ENCODE measurements around the gene SCFD2.
"Not testable (repeated sequence)": the region's sequence is repeated elsewhere in the genome, so short reads cannot be mapped to it uniquely, and the experiment has no call there.

The SCFD2 gene

DNA sequence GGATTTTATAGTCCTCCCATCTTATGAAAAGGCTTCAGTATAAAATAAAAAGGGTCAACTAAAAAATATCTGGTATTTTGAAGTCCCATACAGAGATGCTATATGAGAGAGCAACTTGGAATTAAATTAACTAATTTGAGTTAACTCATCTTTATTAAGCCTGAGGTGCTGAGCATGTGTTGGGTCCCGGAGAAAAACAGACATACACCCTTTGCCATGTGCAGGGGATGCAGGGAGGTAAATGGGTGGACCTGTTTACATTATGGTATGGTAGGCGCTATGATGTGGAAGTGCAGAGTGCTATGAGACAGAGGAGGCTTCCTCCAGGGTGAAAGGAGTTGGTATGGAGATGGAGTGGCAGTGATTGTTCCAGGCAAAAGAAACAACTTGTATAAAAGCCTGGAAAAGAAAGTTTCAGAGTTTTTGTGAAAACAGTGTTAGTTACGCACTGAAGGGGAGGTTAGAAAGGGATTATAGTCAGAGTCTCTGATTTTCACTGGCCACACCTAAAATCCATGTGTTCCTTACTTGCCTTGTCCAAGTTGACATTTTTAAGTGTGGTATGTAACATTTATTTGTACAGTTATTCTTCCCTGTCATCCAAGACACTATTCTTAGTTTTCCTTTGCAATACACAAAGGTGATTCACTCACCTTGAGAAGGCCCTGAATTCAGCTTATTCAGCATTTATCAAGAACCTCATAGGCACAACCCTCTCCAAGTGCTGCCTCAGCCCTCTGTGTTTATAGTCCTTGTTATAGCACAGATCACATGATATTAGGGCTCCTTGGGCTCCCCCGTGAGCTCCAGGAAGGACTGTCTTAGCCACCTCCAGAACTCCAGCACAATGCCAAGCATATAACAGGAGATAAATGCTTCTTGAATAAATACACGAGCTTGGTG, 351.7 kb downstream of the SCFD2 start:
- DNase-seq (ENCODE audit: low spot score) = no peak

DNA sequence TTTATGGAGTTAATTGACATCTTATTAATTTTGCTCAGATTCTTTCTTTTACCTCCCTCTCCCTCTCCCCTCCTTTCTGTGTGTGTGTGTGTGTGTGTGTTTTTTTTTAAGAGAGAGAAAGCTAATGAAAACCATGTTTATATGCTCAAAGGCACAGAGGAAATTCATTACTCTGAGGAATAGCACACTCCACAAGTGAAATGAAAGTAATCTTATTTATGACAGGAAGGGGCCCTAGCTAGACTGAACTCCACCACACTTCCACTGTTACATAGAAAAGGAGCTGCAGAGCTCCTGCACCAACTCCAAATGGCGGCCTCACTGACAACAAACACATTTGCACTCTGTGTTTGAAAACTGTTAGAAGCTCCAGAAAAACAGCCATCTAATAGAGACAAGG, 353.1 kb downstream of the SCFD2 start:
- no peak for DNase-seq (ENCODE audit: low spot score)

DNA sequence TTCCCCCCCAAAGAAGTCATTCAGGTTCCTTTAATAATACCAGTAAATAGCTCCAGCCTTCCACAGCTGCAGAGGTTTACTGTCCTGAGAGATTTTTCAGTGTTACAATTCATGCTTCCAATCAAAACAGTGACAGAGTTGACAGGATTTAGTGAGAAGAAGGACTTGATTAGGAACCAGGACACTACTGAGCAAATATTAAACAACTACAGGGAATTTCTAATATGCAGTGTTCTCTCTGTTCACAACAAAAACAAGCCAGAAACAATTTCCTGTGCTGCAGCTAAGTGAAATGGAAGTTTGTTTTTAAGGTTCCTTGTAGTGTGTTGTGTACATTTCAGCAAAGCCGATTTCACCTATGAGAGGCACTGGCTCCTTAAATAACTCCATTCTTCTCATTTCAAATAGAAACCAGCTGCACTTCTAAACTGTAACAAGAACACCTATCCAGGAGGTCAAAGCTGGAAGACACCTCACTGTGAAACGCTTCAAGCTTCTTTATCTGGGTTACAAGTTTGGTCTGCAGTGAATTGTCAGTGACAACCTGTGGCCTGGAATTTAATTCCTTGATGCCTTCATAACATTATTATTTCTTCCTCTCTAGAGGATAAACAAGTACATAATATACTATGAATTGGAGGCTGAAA, 354.5 kb downstream of the SCFD2 start:
- no peak for DNase-seq (ENCODE audit: low spot score)

DNA sequence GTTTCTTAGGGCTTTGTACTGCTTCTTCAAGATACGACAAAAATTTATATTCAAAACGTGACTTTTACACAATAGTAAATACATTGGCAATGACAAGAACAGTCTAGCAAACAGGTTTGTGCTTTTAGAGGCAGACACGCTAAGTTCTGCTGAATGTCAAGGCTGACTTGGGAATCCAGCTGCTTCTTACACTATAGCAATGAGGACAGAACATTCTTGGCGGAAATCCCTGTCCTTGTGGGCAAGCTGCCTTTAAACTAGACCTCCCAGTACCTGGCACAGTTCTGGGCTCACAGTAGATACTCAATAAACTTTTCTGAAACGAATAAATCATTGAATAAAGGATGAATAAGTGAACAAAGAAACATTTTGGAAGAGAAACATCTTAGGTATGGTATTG, 355.5 kb downstream of the SCFD2 start:
- DNase-seq (ENCODE audit: low spot score) = no peak

DNA sequence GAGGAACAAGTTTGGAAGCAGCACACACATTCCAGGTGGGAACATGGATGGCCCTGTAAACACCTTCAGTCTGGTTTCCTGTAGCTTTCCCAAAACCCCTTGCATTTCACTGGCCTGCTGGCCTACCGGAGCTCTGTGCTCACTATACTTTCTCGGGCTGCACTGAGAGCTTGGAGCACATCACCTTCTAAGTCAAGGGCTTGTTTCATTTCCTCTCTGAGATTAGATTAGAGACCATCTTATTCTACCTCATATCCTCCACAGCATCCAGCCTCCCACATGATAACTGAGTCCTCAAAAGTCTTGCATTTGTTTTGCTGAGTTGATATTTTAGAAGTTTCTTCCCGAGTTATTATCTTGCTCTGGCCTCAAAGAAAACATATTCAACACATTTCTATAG, 356.0 kb downstream of the SCFD2 start:
- no peak for DNase-seq (ENCODE audit: low spot score)

DNA sequence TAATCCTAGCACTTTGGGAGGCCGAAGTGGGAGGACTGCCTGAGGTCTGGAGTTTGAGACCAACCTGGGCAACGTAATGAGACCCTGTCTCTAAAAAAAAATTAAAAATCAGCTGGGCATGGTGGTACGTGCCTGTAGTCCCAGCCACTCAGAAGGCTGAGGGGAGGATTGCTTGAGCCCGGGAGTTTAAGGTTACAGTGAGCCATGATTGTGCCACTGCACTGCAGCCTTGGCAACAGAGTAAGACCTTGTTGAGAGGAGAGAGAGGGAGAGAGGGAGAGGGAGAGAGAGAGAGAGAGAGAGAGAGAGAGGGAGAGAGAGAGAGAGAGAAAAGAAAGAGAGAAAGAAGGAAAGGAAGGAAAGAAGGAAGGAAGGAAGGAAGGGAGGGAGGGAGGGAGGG, 358.8 kb downstream of the SCFD2 start:
- no peak for DNase-seq (ENCODE audit: low spot score)

DNA sequence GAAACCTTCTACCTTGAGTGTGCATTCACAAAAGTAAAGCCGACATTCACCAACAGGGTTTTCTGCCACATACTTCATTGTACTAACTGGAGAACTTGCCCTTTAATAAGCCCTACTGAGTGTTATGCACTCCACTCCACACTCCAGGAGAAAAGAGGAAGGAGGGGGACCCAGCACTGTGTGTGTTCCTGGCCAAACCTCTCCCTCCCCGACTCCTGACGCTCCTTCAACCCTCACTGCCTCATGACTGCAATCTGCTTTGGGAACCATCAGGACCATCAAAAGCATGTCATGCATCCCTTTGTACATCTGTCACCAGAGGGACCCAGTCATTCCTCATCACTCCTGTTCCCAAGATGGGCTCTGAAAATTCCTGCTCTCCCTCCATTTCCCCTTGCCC, 360.1 kb downstream of the SCFD2 start:
- DNase-seq (ENCODE audit: low spot score) = no peak

DNA sequence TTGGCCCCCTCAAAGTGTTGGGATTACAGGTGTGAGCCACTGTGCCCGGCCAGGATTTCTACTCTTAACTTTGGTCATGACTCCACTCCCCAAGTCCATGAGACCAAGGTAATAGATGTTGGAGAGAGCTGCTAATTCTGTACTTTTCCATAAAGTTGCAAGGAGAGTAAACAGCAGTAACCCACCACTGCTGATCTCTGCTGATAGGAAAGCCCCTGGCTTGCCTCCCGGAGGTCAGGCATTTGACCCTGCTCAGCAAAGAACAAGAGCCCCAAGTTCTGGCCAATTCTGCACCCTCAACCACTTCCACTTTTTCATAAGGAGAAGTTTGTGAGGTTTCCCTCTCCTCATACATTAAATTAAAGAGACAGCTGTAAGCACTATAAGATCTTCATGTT, 360.7 kb downstream of the SCFD2 start:
- DNase-seq (ENCODE audit: low spot score) = no peak

DNA sequence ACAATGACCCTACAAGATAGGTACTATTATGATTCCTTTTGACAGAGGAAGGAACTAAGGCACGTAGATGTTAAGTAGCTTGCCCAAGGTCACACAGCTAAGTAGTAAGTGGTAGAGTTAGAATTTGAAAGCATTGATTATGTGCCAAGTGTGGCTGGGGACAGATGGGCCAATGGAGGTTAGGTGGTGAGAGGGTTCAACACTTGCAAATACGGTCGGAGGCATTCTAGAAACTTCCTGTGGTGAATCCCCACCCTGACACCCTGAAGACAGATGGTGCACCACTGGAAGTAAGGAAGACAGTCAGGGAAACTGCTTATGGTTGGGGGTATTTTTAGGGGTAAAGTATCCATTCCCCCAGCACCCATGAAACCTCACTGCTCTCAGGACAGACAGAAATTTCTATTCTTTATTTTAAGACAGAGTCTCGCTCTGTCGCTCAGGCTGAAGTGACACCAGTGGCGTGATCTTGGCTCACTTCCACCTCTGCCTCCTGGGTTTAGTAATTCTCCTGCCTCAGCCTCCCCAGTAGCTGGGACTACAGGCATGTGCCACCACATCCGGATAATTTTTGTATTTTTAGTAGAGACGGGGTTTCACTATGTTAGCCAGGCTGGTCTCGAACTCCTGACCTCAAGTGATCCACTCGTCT, 361.2 kb downstream of the SCFD2 start:
- no peak for DNase-seq (ENCODE audit: low spot score)

DNA sequence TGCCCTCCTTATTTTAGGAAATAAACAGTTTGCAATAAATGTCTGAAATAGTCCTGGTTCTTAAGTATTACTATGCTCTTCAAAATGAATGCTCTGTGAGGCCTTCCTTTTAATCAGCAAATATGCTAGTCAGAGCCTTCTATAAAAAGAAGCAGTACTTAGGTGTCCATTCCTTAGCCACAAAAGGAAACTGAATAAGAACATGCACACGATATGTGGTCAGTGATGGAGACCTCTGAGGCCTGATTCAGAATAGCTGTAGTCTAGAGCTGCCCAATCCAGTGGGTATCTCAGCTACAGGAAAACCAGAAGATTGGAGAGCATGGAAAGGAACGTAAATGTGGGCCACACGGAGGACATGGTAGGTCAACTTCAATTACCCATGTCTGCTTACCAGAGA, 361.9 kb downstream of the SCFD2 start:
- no peak for DNase-seq (ENCODE audit: low spot score)

DNA sequence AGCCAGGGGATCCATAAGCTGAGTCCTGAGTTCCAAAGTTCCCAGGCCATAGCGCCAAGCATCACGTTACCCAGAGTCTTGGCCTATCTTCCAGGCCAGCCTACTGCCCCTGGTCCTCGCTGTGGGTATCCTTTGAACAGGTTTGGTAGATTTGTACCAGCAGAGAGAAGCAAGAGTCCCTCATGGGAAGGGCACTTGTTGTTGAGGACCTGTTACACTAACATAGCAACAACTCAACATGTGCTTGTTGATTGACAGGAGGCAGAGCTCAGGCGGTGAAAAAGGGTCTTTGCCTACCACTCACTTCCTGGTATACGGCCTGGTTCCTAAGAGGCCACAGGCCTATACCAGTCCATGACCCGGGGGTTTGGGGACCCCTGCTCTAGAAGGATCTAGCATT, 365.3 kb downstream of the SCFD2 start:
- DNase-seq (ENCODE audit: low spot score) = no peak

DNA sequence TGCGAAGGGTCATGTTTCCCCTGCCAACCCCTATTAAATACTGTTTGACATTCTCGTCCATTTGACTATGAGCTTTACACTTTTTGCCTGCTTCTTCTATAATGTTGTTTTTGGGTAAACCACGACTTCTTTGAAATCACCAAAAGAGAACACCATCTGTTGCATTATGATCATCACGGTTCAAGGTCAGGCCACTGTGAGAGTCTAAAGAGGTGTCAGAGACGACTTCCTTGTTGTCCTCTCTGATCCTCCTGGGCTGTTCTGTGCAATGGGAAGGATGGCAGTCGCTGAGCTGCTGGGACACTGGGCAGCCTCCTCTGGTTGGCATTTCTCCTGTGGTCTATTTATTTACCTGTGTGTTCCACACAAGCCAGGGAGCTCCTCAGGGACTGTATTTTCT, 366.2 kb downstream of the SCFD2 start:
- DNase-seq (ENCODE audit: low spot score) = no peak

DNA sequence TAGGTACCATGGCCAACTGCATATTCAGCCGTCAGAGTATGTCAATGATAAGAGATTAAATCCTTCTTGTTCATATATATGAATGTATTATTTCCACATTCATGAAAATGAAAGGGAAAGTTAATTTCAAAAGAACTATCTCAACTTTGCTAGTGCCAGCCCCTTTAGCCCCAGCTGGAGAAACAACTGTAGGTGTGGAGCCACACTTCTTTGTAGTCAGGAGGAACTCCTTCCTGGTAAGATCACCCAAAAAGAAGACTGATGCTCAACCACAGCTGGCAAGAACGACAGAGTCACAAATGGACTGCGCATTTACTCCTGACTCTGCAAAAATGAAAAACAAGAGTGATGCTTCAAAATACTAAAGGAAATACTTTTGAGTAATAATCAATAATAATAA, 367.4 kb downstream of the SCFD2 start:
- DNase-seq (ENCODE audit: low spot score) = no peak

DNA sequence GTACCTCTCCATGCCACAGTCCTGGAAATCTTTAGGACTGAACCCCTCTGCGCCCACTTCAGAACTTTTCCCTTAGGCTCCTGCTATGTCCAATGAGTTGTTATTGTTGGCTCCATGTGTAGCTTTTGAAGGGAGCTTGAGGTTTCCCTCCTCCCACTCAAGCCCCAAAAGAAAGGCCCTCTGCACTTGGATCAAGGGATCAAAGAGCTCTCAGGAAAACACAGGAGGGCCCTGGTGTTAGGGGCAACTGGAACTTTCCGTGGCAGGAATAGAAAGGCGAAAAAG, 368.8 kb downstream of the SCFD2 start:
- DNase-seq (ENCODE audit: low spot score) = no peak

DNA sequence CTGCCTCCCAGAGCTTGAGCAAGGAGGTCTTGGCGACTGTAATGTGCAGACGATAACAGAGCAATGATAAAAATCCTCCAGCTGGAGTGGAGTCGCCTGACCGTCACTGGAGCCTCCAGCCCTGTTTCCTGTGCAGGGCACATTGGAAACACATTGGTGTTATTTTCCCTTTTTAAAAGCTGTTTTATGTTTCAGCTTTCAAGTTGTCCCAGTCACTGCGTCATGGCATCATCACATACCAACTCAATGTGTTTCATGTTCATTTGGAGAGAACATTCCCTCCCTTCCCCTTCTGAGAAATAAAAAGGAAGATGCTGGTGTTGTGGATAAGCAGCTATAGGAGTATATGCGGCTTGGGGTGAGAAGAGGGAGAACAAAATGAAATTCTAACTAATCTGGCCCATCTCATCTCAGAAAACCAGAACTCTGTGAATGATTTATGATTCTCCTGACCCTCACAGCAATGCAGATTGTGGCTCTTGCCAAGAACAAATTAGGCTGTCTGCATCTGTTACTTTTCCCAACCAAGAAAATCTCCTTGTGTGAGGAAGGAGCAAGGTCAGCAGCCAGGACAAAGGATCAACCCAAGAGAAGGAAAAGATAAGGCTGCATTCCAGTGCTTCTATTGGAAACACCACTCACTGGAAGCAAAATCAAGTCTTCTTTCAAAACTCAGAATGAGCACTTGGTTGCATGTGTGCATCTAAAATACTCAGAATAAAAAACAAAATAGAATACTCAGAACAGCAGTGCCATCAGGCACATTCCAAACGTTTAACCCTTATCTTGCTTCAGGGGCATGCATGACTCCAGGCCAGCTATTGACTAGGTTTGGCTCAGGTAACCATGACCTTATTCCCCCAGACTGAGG, 369.4 kb downstream of the SCFD2 start:
- DNase-seq (ENCODE audit: low spot score) = no peak

DNA sequence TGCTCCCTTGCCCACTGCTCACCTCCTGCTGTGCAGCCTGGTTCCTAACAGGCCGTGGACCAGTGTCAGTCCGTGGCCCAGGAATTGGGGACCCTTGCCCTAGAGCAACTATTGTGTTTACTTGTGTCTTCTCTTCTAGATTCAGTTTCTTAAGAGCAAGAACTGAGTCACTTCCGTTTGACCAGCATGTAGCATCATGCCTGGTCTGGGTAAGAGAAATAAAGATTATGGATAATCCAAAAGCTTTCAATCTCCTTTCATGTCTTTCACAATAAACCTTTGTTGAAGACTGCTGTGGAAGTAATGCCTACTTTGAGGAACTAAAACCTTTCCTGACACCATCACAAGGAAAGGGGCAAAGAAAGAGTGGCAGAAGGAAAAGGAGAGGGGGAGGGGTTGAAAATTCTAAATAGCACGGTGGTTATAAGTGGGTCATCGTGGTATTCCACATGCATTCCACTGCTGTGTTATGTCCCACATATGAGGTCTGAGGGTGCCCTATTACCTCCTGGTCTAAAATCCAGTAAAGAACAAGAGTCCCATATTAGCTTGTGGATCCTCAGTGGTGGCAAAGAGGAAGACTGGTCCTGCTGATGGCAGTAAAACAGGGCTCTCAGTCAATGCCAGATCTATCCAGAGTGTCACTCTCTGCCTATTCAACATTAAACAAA, 370.4 kb downstream of the SCFD2 start:
- DNase-seq (ENCODE audit: low spot score) = no peak

DNA sequence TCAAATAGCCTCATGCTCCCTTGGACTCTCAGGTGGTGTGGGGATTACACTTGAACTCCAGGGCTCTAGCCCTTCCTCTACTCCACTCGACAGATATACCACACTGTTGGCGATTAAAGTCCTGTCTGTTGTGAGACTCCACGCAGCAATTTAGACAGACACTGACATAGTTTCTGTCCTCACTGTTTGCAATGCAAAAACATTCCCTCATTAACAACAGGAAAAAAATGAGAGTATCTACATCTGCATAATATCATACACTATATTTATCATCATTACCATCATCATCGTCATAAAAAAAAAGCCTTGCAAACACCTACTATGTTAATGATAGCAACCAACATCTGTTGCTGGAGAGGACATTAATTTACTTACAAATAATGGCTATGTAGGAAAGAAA, 371.3 kb downstream of the SCFD2 start:
- DNase-seq (ENCODE audit: low spot score) = no peak

DNA sequence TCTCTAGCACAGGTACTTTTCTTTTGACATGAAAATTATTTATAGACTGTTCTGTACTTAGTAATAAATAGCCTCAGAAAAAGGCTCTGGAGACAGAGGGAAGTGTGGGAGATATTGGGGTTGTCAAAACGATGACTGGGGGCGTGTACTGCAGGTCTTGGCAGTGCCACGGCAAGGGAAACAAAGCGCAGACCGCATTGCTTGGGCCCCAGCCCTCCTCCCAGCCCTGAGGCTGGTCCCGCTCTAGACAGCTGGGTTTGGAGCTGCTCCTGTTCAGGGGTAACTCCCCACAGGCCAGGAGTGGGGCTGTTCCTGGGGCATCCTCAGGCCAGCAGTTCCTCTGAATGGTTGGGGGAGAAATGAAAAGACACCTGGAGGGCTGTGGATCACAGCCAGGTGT, 372.1 kb downstream of the SCFD2 start:
- no peak for DNase-seq (ENCODE audit: low spot score)

DNA sequence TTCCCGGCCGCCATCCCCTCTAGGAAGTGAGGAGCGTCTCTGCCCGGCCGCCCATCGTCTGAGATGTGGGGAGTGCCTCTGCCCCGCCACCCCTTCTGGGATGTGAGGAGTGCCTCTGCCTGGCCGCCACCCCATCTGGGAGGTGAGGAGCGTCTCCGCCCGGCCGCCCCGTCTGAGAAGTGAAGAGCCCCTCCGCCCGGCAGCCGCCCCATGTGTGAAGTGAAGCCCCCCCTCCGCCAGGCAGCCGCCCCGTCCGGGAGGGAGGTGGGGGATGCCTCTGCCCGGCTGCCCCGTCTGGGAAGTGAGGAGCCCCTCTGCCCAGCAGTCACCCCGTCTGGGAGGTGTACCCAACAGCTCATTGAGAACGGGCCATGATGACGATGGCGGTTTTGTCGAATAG, 373.3 kb downstream of the SCFD2 start:
- not testable (repeated sequence) for DNase-seq (ENCODE audit: low spot score)

DNA sequence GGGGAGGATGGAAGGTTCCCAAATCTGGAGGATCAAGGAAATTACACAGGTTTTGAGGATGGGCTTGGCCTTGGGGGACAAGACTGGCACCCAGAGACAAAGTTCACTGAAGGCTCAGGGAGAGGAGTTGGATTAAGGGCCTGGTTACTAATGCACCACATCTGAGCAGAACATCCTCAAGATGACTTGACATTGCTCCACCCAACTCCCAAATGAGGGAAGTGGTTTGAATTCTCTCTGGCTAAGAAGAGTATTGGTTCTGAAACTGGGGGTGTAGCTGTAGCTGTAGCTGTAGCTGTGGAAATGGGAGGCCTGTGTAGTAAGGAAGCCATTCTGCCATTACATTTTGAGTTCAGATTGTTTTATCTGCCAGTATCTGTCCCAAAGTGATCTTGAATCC, 374.4 kb downstream of the SCFD2 start:
- no peak for DNase-seq (ENCODE audit: low spot score)

DNA sequence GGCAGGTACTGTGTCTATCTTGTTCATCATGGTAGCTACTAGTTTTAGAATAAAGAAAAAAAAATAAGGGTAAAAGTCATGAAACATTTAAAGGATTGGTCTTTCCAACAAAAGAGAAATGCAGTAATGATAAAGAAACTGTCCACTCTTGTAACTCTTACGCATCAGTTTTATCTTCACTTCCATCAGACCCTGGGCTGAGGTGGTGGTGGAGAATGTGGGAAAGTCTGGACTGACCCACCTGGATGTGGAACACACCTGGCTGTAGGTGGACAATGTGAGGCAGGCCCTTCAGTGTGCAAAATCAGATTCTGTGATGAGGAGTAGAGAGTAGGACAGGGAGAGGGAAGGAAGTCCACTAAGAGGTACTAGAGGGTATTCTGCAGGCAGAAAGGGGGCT, 375.2 kb downstream of the SCFD2 start:
- DNase-seq (ENCODE audit: low spot score) = no peak

DNA sequence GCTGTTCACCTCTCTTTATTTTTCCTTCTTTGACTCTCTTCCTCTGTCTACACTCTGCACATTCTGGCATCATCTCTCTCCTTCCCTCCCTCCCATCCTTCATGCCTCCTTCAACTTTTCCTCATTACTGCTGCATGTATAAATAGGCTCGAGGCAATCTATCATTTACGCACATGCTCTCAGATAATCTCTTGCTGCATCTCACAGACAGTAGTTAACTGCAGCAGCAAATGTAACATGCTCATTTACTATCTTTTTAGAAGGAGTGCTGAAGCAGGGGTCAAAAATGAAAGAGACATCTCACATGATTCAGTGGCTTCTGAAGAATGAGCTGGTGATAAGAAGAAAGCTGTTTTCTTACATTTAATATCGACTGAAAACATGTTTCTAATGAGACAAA, 376.0 kb downstream of the SCFD2 start:
- DNase-seq (ENCODE audit: low spot score) = no peak

Measured in ecto neural progenitor cell (in vitro differentiated cells).